ENCODE data around the gene GFPT1.

- TF ChIP-seq, protein P1, sequence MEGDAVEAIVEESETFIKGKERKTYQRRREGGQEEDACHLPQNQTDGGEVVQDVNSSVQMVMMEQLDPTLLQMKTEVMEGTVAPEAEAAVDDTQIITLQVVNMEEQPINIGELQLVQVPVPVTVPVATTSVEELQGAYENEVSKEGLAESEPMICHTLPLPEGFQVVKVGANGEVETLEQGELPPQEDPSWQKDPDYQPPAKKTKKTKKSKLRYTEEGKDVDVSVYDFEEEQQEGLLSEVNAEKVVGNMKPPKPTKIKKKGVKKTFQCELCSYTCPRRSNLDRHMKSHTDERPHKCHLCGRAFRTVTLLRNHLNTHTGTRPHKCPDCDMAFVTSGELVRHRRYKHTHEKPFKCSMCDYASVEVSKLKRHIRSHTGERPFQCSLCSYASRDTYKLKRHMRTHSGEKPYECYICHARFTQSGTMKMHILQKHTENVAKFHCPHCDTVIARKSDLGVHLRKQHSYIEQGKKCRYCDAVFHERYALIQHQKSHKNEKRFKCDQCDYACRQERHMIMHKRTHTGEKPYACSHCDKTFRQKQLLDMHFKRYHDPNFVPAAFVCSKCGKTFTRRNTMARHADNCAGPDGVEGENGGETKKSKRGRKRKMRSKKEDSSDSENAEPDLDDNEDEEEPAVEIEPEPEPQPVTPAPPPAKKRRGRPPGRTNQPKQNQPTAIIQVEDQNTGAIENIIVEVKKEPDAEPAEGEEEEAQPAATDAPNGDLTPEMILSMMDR (IDR thresholded peaks at IDR 0.05; ENCODE audit: insufficient read depth, low read length, poor library complexity, severe bottlenecking): no peak
- no peak for TF ChIP-seq EZH2phosphoT487 (conservative IDR thresholded peaks at IDR 0.05; ENCODE audit: low read length)
Measured at GRCh38 chr2:69381337-69381737, 5.7 kb downstream of the GFPT1 start.

Data from SU-DHL-6 (cell line).